ENCODE data around the gene MEI1. TPM values are rescaled to one million over a fixed set of nuclear protein-coding genes. Genes with fewer than 3 reads are reported as not detected.

MEI1 gene
- total and polyA plus RNA-seq, 9 of the 15 experiments (the other 6 are each of a cell fraction or from before 2014, with no cell fraction given): 0.08 to 0.68 (median 0.18) TPM; not detected in 2

- peak; percentile 85 for TF ChIP-seq EP400 (IDR thresholded peaks at IDR 0.05)
- TF ChIP-seq ETV5 (CRISPR knock-in tag; IDR thresholded peaks at IDR 0.05; ENCODE audit: low read depth): peak; percentile 83
- peak; percentile 89 for TF ChIP-seq GABPB1 (CRISPR knock-in tag; IDR thresholded peaks at IDR 0.05)
- TF ChIP-seq POLR3A (IDR thresholded peaks at IDR 0.05; ENCODE audit: borderline replicate concordance, extremely low read depth, insufficient read depth, insufficient read length): no peak
Measured at GRCh38 chr22:41688365-41689211, 10.7 kb upstream of the MEI1 start, which contains the start of gene SNU13 (continued).

- peaks cover 9% of the 10 kb centered on the region; the same call in 2 of the 3 replicates for H3K36me3 ChIP-seq (ENCODE audit: control insufficient read depth, insufficient read depth, low read length)
- POLR2A ChIA-PET: interaction anchor here (1.2 kb wide), 1 partner anchor 16 kb away, joined by 4 read pairs; no protein-coding TSS in a partner anchor
- in situ Hi-C loops (cut with MboI) (no loop called here), intact Hi-C loops (cut with micrococcal nuclease) (no loop called here)
- H3K9me3 ChIP-seq (replicated peaks; ENCODE audit: control insufficient read depth, insufficient read depth, low read depth, low read length): no peaks in the 10 kb centered on the region
- H3K4me2 ChIP-seq (ENCODE audit: insufficient read depth, low read length): no peak overlapping the region
- H3K27ac ChIP-seq (ENCODE audit: extremely low read depth, low read depth, low read length): no peak overlapping the region
- FAIRE-seq: no peak
- peaks cover 3 to 8% of the 10 kb centered on the region in 2 experiments; a peak in 2 of 5 replicates for H3K4me1 ChIP-seq (replicated peaks in 1 of 2; ENCODE audit: control insufficient read depth in 2 of 2, insufficient read depth in 2 of 2, low read length in 2 of 2)
- 100% methylated on average over 2 of the region's 3 CpGs for WGBS (ENCODE audit: insufficient coverage, low coverage, missing lambda C conversion rate)
- BruUV-seq (replicated peaks): no TSS peak
- no peak for DNase-seq (ENCODE audit: extremely low read depth in 1 of 4, low spot score in 3 of 4)
- CTCF ChIA-PET (ENCODE audit: low intra/inter-chr PET ratio): no interaction called here
- no peak overlapping the region for H3K4me3 ChIP-seq
- no peaks in the 10 kb centered on the region for H4K20me1 ChIP-seq (replicated peaks; ENCODE audit: control insufficient read depth, insufficient read depth, low read length)
- no peak for ATAC-seq
- H3K9me1 ChIP-seq (ENCODE audit: control insufficient read depth, insufficient read depth, low read length): no peaks in the 10 kb centered on the region
- no peaks in the 10 kb centered on the region for H3K27me3 ChIP-seq (ENCODE audit: control insufficient read depth in 2 of 2, insufficient read depth in 2 of 2, low read length in 2 of 2)
- H3K79me2 ChIP-seq (ENCODE audit: control insufficient read depth, insufficient read depth, low read length): peaks cover 35% of the 10 kb centered on the region
- H3K9ac ChIP-seq (ENCODE audit: insufficient read depth in 1 of 2, low read depth in 2 of 2, low read length in 2 of 2): peak overlapping the region in 1 of 2 experiments; percentile 83; a peak in 2 of 4 replicates
- no peak overlapping the region for H2AFZ ChIP-seq (ENCODE audit: low read depth, low read length)
- TF ChIP-seq HSF4 (CRISPR knock-in tag; IDR thresholded peaks at IDR 0.05; ENCODE audit: borderline replicate concordance) (no peak), MAFG (tag; conservative IDR thresholded peaks at IDR 0.05) (no peak), ZC3H11A (IDR thresholded peaks at IDR 0.05; ENCODE audit: low read depth, low read length) (no peak), ZNF3 (CRISPR knock-in tag; IDR thresholded peaks at IDR 0.05) (no peak), CEBPB (tag; IDR thresholded peaks at IDR 0.05) (no peak), ZNF445 (CRISPR knock-in tag; IDR thresholded peaks at IDR 0.05; ENCODE audit: low read depth) (no peak), ZKSCAN3 (CRISPR knock-in tag; IDR thresholded peaks at IDR 0.05) (no peak), NRF1 (conservative IDR thresholded peaks at IDR 0.05 in 1 of 2, IDR thresholded peaks at IDR 0.05 in 1 of 2) (no peak), RAD21 (CRISPR knock-in tag; conservative IDR thresholded peaks at IDR 0.05 in 1 of 2, IDR thresholded peaks at IDR 0.05 in 1 of 2) (no peak), GATAD2A (IDR thresholded peaks at IDR 0.05) (no peak), GABPA (tag; conservative IDR thresholded peaks at IDR 0.05; ENCODE audit: low read depth) (no peak), MBD1 (CRISPR knock-in tag; IDR thresholded peaks at IDR 0.05) (no peak), SAFB2 (IDR thresholded peaks at IDR 0.05; ENCODE audit: borderline replicate concordance, low read depth, low read length, severe bottlenecking) (no peak)
Measured at GRCh38 chr22:41690476-41690875, 8.8 kb upstream of the MEI1 start.

Measured in K562 (cell line).